KMS-11 (cell line): Measurements from ENCODE around the gene ATP13A1.

Experiments used
- H2AFZ ChIP-seq: fragments of 200-600 bp; sonication (generic); 2 replicates; pipeline ENCODE4 v1.6.1; 2016; ENCODE audit warnings: antibody characterized with exemption, mixed run types, low read depth
- H3K27ac ChIP-seq: fragments of 200-600 bp; sonication (generic); 2 replicates; pipeline ENCODE4 v1.6.1; 2016; ENCODE audit warnings: mild to moderate bottlenecking, mixed run types
- H3K27me3 ChIP-seq: fragments of 200-600 bp; sonication (generic); 2 replicates; pipeline ENCODE4 v1.6.1; 2017; ENCODE audit warnings: mild to moderate bottlenecking, low read depth, mixed run types, moderate library complexity; ENCODE audit not compliant: insufficient read depth
- H3K36me3 ChIP-seq: fragments of 200-600 bp; sonication (generic); 2 replicates; pipeline ENCODE4 v1.6.1; 2017; ENCODE audit warnings: mild to moderate bottlenecking, mixed run types; ENCODE audit not compliant: insufficient read depth
- H3K4me1 ChIP-seq: fragments of 200-600 bp; sonication (generic); 2 replicates; pipeline ENCODE4 v1.6.1; 2016; ENCODE audit warnings: mild to moderate bottlenecking, low read depth, mixed run types; ENCODE audit not compliant: poor library complexity, severe bottlenecking
- H3K4me2 ChIP-seq: fragments of 200-600 bp; sonication (generic); 2 replicates; pipeline ENCODE4 v1.7.0; 2016; ENCODE audit warnings: mild to moderate bottlenecking, mixed run types
- H3K4me3 ChIP-seq: fragments of 200-600 bp; sonication (generic); IDR thresholded peaks from 2 replicates; pipeline ENCODE4 v1.6.1; 2017; ENCODE audit warnings: low read depth, low read length, mixed read lengths; ENCODE audit not compliant: insufficient read depth
- H3K79me2 ChIP-seq: fragments of 200-600 bp; sonication (generic); 2 replicates; pipeline ENCODE4 v1.6.1; 2016; ENCODE audit warnings: low read depth, mixed run types; ENCODE audit not compliant: insufficient read depth
- H3K9ac ChIP-seq: fragments of 200-600 bp; sonication (generic); 2 replicates; pipeline ENCODE4 v1.6.1; 2016; ENCODE audit warnings: mild to moderate bottlenecking, mixed run types
- H4K20me1 ChIP-seq: fragments of 200-600 bp; sonication (generic); 2 replicates; pipeline ENCODE4 v1.6.1; 2016; ENCODE audit warnings: mild to moderate bottlenecking, mixed run types; ENCODE audit not compliant: insufficient read depth
- CTCF ChIP-seq: fragments of 200-600 bp; sonication (generic); conservative IDR thresholded peaks from 2 replicates; pipeline ENCODE4 v1.6.1; 2017; ENCODE audit warnings: low read depth, mild to moderate bottlenecking, antibody characterized with exemption, low read length, moderate library complexity, mixed read lengths

ATP13A1 gene

GRCh38 chr19:19635313-19635702 lies 28.2 kb downstream of the ATP13A1 start:
- no peaks in the 10 kb centered on the region for H4K20me1 ChIP-seq
- no peaks in the 10 kb centered on the region for H3K27me3 ChIP-seq
- H3K36me3 ChIP-seq, result no peaks in the 10 kb centered on the region
- no peaks in the 10 kb centered on the region for H3K79me2 ChIP-seq
- H3K4me2 ChIP-seq, result no peak overlapping the region
- TF ChIP-seq CTCF, result no peak
- H3K4me1 ChIP-seq, result no peaks in the 10 kb centered on the region
- no peak overlapping the region for H3K4me3 ChIP-seq
- H3K9ac ChIP-seq, result no peak overlapping the region
- H2AFZ ChIP-seq, result no peak overlapping the region
- no peak overlapping the region for H3K27ac ChIP-seq

- no peak overlapping the region for H3K9ac ChIP-seq
- no peaks in the 10 kb centered on the region for H3K79me2 ChIP-seq
- H3K27ac ChIP-seq, result no peak overlapping the region
- no peak overlapping the region for H3K4me3 ChIP-seq
- TF ChIP-seq CTCF, result no peak
- no peaks in the 10 kb centered on the region for H3K27me3 ChIP-seq
- no peak overlapping the region for H3K4me2 ChIP-seq
- H3K36me3 ChIP-seq, result no peaks in the 10 kb centered on the region
- H4K20me1 ChIP-seq, result no peaks in the 10 kb centered on the region
- no peak overlapping the region for H2AFZ ChIP-seq
- no peaks in the 10 kb centered on the region for H3K4me1 ChIP-seq
Observed at GRCh38 chr19:19634516-19635312, 28.8 kb downstream of the ATP13A1 start.

- no peak for TF ChIP-seq CTCF
- no peak overlapping the region for H3K4me2 ChIP-seq
- H4K20me1 ChIP-seq, result no peaks in the 10 kb centered on the region
- H3K4me3 ChIP-seq, result no peak overlapping the region
- no peak overlapping the region for H2AFZ ChIP-seq
- no peaks in the 10 kb centered on the region for H3K79me2 ChIP-seq
- H3K27me3 ChIP-seq, result no peaks in the 10 kb centered on the region
- H3K9ac ChIP-seq, result no peak overlapping the region
- H3K36me3 ChIP-seq, result no peaks in the 10 kb centered on the region
- no peaks in the 10 kb centered on the region for H3K4me1 ChIP-seq
- H3K27ac ChIP-seq, result no peak overlapping the region
Observed at GRCh38 chr19:19633711-19634515, 29.6 kb downstream of the ATP13A1 start.

- Histone ChIP-seq H3K4me1 (no peaks in the 10 kb centered on the region), H4K20me1 (no peaks in the 10 kb centered on the region), H3K9ac (no peak overlapping the region), H3K27me3 (no peaks in the 10 kb centered on the region), H3K79me2 (no peaks in the 10 kb centered on the region), H3K36me3 (no peaks in the 10 kb centered on the region), H3K4me3 (no peak overlapping the region), H3K27ac (no peak overlapping the region), H3K4me2 (no peak overlapping the region), H2AFZ (no peak overlapping the region)
- no peak for TF ChIP-seq CTCF
Observed at GRCh38 chr19:19632661-19633060, 30.8 kb downstream of the ATP13A1 start.
